Measurements from ENCODE around the gene DCHS2.

Gene DCHS2

DNA sequence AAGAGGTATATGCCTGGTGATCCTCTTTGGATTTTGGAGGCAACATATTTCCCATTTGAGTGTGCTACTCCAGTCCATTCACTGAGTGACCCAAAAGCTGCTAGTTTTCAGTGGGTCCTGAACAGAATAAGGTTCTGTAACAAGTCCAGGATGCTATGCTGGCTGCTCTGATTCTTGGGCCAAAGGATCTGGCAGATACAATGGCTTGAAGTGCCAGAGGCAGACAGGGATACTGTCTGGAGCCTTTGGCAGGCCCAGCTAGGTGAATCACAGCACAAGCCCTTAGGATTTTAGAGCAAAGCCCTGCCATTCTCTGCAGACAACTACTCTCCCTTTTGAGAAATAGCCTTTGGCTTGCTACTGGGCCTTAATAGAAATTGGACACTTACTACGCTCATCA, 40.6 kb downstream of the DCHS2 start:
- DNase-seq: no peak

DNA sequence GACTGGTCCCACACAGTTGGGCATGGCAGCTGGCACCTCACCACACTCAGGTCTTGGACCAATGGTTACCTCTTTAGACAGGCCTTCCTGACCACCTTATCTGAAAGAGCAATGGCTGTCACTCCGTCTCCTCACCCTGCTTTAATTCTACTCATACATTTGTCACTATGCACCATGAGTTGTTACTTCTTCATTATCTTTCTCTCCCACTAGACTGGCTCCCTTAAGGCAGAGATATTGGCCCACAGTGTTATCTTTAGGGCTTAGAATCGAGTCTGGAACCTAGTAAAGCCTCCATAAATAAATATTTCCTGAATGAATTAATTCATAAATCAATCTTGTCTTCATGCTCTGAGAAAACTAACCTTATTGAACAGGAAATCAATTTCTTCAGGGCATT, 46.6 kb downstream of the DCHS2 start:
- DNase-seq: no peak

DNA sequence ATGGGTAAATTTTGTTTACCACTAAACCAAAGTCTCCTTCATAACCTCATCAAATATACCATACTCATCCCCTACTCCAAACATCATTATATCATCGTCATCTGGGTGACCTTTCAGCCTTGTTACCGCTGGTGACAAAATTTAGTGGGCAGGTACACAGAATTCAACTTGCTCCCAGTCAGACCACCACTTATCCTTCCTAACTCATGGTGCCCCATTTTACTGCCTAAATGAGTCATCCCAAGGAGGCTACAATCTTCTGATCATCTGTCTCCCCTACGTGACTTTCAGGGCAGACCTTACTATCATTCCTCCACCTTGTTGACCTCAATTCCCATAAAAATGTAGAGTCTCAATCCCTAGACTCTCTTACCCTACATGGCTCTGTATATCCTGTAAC, 49.6 kb downstream of the DCHS2 start:
- DNase-seq: no peak

DNA sequence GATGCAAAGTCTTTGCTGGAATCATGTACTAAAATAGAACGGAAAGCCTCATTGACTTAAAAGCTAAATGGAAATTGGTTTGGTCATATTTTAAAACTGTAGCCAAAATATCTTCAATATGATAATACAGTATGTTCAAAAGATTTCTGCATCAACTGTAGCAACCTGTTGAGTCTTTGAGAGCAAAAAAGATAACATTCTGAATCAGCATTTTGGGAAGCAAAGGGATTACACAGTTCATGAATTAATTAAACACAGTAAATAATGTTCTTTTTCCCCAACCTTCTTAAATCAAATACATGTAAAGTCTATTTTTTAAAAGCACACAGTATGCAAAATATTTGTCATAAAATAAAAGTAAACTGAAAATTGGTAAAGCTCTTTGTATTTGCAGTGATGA, 50.5 kb downstream of the DCHS2 start:
- no peak for DNase-seq

DNA sequence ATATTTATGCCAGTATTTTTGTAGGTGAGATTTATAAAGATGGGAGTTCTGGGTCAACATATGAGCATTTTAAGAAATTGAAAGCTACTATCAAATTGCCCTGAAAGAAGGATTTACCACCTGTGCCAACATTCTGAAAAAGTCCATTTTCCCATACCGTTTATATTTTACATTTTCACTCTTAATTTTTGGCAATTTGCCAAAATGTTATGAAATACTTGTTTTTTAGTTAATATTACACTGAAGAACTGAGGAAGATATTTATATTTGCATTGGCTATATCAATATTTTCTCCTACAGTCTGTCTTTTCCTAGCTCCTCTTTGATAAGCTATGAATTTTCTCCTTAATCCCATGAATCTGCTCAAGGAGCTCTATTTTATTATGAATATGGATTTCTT, 52.4 kb downstream of the DCHS2 start:
- no peak for DNase-seq

DNA sequence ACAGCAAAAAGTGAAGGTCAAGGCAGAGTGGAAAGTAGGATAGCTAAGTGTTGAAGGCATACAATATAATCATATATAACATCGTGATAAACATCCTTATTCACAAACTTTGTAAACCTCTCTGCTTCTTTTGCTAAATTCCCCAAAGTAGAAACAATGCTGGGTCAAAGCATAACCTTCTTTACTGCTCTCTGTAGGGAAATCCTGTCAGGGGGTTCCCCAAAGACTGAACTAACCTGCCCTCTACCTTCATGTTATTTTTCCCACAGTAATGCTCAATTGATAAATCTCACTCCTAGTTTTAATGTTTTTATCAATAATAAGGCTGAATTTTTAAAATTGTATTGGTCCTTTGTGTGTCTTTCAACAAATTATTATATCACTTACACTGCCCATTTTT, 55.7 kb downstream of the DCHS2 start:
- DNase-seq: no peak

DNA sequence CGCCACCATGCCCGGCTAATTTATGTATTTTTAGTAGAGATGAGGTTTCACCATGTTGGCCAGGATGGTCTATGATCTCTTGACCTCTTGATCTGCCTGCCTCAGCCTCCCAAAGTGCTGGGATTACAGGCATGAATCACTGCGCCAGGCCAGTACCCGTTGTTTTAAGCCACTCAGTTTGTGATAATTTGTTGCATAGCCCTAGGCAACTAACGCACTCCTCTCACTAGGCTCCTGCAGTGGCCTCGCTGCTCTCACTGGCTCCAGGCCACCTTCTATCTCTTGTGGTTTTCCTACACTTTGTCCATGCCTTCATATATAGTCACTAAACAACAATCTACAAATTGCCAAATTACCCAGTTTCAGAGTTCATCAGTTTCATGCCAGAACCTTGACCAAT, 58.1 kb downstream of the DCHS2 start:
- no peak for DNase-seq

DNA sequence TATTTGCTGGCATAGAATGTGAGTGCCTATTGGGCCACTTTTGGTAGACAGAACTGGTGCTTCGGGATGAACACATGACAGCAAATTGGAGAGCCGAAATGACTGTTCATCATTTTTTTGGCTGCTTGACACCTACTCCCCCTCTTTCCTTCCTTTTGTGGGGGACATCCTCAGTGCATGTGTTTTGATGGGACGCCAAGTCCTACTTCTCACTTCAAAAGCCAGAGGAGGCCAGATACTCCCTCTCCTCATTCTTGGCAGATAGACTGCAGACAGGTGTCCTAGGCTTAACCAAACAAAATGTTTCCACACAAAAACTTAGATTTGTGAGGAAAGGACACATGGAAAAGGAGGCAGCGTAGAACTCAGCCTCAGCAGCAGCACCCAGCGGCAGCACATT, 62.4 kb downstream of the DCHS2 start:
- no peak for DNase-seq

DNA sequence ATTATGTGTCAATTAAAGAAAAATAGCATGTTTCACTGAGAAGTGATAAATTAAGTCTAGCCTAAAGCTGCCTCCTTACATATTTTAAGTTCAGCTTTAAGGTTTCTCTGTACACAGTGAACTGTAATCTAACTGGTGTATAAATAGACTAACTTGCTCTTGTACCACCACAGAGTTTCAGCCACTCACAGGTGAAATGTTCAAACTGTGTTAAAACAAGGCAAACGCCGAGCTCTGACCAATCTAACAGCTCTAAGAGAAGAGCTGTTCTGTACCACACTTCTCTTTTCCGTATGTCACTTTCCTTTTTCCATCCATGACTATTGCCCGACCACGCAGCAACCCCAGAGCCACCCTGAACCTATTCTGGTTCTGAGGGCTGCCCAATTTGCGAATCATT, 64.5 kb downstream of the DCHS2 start:
- DNase-seq: no peak

DNA sequence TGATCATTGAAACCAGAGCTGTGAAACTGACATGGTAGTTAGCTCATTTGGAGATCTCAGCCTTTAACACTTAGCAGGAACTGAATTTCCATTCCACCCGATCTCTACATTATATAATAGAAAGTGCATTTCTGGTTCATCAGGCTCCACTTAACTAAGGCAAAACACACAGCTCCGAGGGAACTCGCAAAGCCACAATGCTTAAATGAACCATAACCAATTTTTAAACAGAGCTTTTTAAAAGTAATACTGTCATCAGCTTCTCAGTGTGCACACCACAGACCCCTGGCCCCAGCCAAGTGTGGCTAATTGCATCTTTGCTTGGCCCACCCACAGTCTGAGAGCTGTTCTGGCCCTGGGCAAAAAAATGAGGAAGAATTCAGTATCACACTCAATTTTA, 66.1 kb downstream of the DCHS2 start:
- no peak for DNase-seq

DNA sequence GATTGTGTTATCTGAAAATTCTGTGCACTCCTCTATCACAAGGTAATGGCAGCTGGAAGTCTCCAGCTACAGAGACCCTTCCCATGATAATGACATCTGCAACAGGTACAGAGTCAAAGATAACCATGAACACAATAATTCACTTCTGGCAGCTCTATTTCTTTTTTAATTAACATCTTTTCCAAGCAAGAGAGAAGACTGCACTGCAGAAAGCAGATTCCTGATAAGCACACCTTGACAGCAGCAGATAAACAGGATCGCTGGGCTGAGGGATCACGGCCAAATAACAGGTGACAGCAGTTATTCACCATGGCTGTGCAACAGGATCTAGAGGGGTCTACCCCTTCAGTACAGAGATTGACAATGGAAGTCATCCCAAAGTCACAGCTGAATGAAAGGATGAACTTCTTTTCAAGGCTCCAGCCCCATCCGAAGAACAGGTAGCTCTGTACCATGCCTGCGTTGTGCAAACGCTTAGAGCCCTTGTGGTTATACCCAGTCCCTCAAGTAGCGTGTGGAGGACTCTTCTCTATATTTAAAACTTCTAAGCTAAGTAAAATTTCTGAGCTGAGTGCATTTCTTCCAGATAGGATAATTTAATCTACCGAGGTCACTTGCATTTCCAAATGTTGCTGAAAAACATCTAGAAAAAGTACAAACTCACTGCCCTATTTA, 66.7 kb downstream of the DCHS2 start:
- no peak for DNase-seq

DNA sequence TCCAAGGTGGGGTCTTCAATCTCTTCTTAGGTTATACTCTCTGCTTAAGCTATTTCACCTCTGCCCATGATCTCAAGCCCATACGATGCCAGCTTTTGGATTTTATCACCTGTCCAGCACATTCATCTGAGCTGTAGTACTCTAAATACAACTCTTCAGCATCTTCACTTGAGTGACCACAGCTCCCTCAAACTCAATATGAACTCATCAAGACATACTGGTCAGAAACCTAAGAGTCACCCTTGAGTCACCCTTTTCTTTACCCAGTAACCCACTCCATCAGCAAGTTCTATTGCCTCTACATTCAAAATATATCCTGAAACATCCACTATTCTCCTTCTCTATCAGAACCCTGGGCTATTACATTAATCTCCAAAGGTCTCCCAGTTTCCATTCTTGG, 69.4 kb downstream of the DCHS2 start:
- DNase-seq: no peak

DNA sequence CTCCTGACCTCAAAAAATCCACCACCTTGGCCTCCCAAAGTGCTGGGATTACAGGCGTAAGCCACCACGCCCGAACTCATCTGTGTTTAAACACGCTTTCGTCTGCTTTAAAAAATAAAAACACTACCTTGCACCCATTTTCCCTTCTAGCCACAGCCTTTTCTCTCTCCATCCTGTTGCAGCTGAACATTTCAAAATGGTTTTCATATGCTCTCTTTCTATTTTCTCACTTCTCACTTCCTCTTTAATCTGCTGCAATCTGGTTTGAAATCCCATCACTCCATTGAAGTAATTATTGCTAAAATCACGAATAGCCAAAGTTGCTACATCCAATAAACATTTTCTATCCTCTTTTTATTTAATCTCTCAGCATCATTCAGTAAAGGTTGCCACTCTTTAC, 70.0 kb downstream of the DCHS2 start:
- DNase-seq: no peak

DNA sequence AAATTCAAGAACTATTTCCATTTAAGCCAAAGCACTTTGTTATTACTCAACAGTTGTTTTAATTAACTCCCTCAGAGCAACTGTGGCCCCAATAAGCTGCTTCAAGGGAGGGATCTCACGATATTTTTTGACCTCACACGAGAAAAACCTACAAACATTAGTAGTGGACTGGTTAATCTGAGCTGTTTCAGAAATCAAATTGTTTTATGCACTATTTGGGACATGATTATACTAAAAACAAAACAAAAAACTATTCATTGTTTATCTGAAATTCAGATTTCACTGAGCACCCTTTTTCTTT, 74.3 kb downstream of the DCHS2 start:
- no peak for DNase-seq

DNA sequence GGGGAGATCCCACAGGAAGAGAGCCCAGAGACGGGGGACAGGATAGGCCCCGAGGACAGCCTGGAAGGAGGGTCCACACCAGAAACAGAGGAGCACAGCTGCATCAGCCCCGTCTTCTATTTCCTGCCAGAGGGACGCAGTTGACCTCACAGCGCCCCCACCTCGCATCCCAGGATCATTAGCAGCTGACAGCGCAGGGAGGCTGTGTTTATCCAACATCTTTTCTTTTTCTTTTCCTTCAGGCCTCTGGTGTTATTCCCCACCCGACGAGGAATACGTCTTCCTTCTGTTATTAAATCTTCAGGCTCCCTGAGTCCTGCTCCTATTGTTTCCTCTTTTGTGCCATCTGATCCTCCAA, 75.4 kb downstream of the DCHS2 start:
- no peak for DNase-seq

DNA sequence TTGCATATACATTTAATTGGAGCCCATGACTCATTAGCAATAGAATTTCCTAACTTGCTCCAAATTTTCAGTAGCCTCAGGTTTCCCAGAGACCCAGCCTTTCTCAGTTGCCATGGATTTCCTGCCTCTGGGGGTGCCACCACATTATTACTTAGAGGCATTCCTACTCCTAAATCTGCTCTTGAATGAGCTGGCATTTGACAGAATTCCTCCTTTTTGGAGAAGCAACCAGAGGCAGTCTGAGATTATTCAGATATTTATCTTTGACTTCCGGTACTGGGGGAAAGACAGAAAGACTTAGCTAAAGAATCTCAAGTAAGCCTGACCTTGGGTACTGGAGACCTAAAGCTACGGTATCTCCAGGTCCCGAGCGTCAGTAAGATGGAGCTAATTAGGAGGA, 76.3 kb downstream of the DCHS2 start:
- no peak for DNase-seq

DNA sequence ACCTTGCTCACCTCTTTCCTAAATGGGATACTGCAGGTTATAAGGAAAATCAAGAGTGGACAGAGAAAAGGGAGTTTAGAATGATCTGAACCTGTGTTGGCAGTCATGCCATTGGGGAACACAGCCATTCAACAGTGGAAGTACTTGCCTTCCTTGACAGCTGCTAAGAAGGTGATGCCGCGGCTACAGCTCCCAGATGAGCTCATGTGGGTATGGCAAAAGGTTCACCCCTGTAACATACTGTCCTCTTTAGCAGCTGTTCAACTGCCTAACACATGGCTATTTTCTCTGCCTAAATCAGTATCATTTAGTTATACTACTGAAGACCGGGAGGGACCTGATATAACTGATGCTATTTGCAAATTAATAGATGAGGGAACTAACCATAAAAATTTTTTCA, 76.8 kb downstream of the DCHS2 start:
- DNase-seq: no peak

DNA sequence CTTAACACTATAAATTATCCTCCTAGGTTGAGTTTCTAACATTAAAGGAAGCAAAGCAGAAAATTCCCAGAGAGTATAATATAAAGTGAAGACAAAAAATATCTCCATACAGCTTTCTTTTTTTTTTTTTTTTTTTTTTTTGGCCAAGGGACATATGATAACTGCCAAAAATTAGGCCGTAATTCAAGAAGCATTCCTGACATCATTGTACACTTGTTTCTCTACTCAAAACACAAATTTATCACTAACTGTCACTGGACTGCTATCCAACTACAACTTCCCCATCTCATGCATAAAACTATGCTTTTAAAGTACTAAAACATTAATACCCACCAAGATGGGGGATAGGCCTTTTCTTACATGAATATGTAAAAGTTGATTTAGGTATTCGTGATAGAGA, 77.2 kb downstream of the DCHS2 start:
- DNase-seq: no peak

DNA sequence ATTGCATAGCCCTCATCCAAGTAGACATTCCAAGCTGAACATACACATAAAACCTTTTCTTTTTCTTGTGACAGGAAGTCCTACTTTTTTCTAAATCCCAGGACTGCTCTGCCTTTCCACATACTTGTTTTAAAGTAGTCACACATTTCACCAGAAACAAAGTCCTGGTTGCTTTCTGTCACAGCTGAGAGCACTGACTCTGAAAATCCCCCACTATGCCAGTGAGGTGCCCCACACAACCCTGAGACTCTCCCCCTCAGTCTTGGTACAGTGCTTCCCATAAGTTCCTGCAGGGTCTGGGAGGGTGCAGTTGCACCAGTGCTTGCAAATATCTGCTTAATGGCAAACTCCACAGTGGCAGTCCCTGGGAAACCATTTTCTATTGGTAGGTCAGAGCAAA, 84.2 kb downstream of the DCHS2 start:
- no peak for DNase-seq

DNA sequence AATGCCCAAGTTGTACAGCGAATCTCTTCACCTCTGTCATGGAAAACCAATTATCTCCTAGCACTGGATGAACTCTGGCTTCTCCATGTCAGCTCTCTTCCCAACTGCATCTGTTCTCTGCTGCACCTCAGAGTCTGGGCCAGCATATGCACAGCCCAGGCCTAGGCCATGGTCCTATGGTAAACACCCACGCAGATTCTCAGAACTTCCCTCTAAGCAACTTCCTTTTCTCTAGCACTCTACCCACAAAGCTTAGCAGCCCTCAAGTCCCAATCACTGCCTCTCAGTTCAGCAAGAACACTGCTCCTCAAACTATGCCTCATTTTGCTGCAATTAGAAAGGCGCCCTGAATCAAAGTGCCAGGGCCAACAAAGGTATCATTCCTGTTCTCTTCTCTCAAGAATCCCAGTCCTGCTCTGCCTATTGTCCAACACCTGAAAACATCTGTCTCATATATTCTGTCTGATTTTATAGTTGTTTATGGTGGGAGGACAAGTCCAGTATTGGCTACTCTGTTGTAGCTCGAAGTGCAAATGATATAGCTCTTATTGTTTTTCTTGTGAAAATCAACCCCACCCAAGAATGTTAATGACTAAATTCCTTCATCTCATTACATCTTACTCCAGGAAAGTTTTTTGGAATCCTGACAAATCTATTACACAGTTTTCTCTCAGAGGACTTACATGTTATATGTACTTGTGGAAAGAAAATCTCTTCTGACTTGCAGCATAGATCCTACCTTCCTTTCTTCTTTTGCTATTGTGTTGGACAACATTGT, 85.4 kb downstream of the DCHS2 start:
- DNase-seq: no peak

DNA sequence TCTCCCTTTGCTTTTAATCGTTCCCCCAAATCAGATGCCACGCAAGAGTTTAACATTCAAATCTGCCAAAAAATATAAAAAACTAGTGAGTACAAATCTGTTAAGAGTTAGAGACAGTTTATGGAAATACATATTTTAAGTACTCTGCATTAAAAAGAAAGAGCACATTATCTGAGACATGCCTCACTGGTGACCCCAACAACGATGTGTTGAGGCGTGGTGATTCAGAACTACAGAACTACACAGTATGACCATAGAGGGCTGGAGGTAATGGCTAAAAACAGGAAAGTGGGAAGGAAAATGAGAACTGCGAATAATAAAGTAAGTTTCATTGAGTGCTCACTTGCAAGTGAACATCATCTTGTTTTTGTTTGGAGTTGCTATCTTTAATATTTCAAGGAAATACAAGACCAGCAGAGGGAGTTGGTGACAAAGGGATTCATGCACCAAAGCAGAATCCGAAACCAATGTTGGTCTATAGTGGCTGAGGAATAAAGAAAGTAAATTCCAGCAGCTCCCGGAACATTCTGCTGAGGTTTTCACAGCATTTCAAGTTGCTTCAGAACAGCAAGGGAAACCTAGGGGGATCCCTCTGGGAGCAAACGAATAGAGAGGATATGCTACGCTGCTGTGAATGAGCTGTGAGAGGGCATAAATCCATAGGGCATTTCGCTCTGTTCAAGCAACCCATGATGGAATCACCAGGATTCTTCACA, 92.2 kb downstream of the DCHS2 start:
- DNase-seq: no peak

DNA sequence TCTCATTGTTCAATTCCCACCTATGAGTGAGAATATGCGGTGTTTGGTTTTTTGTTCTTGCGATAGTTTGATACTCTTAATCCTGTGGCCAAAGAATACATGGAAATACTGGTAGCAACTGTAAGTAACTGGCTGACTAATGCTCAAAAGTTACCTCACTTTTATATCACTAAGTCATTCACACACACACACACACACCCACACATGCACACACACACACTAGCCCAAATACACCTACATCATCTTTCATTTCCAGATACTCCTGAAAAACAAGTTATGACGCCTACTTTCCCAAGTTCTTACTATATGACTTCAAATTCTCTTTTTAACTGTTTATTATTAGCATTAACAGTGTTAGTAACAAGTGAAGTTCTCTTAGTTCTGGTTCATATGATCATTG, 101.3 kb downstream of the DCHS2 start:
- no peak for DNase-seq

DNA sequence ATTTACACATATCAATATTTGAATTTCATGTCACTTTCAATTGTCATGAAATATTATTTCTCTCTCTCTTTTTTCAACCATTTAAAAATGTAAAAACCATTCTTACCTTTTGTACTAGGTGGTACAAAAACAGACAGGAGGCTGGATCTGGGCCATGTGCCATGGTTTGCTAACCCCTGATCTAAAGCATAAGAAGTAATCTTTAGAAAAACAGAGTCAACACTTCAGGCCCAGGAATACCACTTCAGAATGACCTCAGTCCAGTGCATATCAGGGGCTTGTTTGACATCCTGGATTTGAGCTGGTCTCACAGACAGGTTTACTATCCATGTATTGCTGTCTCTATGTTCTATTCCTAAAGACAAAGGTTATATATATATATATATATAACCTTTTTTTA, 102.5 kb downstream of the DCHS2 start:
- no peak for DNase-seq

DNA sequence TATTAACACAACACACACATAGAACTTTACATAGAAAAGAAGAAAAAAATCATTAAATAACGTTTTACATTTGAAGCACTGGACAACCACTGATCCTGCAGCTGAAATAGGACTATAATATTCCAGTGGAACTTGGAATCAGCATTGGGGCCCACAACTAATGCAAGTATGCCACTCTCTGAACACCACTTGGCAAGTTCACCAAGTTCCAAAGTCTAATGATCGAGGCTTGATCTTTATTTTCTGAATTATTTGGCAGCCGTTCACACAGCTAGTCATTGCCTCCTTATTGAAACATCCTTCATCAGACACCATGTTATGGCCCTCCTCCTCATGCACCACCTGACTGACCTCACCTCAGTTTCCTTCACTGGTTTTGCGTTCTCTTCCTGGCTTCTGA, 107.6 kb downstream of the DCHS2 start:
- no peak for DNase-seq

DNA sequence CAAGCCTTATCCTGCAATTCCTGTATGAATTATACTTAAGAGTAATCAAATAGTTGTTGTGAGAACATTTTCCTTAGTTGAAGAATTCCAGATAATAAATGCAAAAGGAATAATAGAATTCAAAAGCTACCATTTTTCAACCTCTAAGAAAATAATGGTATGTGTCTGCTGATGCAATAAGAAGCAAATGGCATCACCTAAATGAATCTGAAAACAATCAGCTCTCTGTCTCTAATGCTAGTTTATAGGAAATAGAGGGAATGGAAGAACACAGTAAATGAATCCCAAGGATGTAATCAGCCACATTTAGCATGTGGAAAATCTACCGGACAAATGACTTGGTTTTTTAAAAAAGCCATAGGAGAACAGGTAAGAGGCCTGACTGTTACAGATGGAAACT, 115.1 kb downstream of the DCHS2 start:
- DNase-seq: no peak
